ENCODE measurements around the gene GRM3.

GRM3 gene

GRCh38 chr7:86706406-86706805, 62.7 kb downstream of the GRM3 start:
- DNase-seq: no peak

GRCh38 chr7:86708031-86708680, 64.4 kb downstream of the GRM3 start:
- DNase-seq: no peak

DNA sequence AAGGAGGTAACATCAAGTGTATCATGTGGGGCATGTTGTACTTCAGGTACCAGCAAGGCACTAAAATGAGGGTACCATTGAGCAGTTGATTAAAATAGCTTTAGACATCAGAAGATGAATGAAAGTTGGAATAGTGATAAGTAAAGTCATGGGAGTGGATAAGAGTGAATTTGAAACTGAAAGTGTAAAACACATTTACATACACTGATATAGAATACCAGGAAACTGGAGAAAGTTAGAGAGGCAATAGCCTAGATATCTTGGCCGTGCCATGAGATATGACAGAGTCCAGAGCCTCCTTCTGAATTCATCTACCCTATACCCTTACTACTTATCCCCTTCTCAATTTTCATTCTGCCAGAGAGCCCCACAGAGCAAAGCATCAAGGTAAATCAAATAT, 76.6 kb downstream of the GRM3 start:
- no peak for DNase-seq

GRCh38 chr7:86733783-86734182, 90.1 kb downstream of the GRM3 start:
- no peak for DNase-seq

- no peak for DNase-seq
These were observed 101.5 kb downstream of the GRM3 start for GRCh38 chr7:86745013-86745745.

GRCh38 chr7:86747698-86748097, 104.0 kb downstream of the GRM3 start:
- DNase-seq: no peak

GRCh38 chr7:86748201-86748600, 104.5 kb downstream of the GRM3 start:
- no peak for DNase-seq

- DNase-seq: no peak
These were observed 105.4 kb downstream of the GRM3 start for GRCh38 chr7:86748843-86749719.

DNA sequence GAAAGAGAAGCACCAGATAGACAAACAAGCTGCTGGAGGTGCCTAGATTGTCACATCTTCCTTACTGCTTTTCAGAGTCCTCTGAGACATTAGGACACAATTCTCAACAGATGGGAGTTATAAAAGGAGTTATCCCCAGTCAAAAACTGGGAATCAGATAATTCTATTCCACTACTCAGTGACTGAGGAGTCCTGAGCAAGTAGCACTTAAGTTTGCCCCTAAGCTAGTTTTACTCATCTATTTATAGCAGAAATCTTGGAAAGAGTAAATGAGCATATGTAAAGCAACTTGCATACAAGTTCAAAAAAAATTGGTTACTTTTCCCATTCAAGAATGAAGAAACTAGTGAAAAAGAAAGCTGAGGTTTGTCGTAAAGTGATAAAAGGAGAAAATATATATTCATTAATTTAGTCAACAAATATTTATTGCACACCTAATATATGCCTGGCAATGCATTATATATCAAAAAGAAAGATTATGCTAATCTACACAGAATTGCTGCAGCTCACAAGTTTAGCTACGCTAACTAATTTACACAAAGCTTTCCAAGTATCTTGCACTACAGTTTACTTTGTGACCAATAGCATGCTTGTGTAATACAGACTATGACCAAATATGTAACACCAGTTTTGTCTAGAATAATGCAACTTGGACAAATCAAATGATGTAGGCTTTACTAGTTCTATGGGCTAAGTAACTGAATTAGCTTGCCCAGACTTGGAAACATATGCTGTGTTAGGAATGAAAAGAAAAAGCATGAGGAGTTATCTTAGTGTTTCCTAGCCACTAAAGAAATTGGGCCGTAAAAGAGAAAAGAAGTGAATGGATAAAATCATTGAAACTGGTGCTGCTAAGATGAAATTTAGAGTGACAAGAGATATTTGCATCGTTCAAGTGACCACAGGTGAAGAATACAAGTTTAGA, 106.3 kb downstream of the GRM3 start:
- DNase-seq: no peak

GRCh38 chr7:86760236-86760635, 116.5 kb downstream of the GRM3 start:
- DNase-seq: no peak

DNA sequence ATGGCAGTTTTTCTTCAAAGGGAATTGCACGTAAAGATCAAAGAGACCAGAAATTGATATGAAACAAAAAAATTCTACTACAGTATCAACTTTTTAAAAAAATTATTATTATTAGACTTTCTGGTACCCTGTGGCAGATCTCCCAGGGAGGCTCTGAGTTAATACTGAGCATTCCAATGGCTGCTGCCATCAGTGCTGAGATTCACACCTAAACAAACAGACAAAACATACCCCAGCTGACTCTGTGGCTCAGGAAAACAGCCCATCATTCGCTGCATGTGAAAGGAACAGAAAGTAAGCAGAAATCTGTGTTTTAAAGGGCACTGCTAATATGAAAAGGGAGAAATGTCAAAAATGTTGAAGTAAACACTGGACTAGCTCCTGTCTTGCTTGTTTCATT, 118.4 kb downstream of the GRM3 start:
- DNase-seq: no peak

DNA sequence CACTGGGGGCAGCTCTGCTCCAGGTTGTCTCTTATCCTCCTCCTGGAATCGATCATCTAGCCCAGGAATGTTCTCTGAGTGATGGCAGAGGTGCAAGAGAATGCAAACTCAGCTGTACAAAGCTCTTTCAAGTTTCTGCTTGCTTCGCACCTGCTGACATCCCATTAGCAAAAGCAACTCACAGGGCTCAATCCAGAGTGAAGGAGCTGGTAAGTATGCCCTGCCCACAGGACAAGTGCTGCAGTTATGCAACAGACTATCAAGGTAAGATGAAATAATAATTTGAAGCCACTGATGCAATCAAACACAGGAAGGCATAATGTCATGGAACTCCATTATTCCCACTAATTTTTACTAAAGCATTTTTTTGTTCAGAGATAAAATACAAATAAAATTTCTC, 122.2 kb downstream of the GRM3 start:
- DNase-seq: no peak

DNA sequence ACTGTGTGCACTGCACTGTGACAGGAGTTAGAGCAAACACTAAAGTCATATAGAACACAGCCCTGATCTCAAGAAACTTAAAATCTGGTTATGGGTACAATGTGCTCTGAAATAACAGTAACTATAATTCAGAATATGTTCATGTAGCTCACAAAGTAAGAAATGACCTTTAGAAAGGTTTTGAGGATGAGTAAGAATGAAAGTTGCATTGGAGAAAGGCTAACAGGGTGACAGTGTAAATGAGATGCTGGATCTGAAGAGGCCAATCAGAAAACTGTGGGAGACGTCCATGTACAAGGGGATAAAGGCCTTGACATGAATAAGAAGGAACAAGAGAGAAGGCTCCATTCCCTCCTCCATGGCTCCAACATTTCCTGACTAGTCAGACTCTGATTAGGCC, 124.7 kb downstream of the GRM3 start:
- DNase-seq: no peak

GRCh38 chr7:86768967-86769760, 125.5 kb downstream of the GRM3 start:
- DNase-seq: no peak

DNA sequence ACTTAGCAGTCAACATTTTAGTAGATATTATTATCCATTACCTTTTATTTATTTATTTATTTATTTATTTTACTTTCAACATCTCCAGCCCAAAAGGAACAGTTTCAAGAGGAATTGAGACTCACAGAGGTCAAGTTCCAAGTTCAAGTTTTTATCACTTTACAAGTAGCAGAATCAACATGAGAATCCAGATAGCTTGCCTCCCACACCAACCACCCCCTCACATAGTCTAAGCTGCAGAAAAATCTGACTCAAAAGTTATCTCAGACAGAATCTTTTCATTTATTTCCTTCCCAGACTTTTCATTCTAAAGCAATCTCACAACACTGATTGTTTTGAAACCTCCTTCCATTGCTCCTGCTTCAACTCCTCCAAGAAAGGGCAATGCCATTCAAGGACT, 129.6 kb downstream of the GRM3 start:
- no peak for DNase-seq

- DNase-seq: no peak
These were observed 131.5 kb downstream of the GRM3 start for GRCh38 chr7:86775203-86775602.

DNA sequence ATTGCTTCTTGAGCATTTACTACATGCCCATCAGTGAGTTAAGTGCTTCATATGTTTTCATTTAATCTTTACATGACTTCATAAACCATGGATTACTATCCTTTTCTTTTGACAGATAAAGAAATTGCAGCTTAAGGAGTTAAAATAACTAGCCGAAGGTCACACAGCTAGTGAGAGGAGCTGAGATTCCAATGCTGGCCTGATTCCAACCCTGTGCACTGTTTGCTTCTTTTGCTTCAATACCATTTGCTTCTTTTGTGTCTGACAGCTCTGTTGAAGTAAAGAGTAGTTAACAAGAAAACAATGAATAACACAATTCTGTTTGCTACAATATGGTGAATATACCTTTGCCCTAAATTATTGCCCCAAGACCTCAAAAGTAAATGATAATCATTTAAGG, 132.4 kb downstream of the GRM3 start:
- DNase-seq: no peak

- DNase-seq: no peak
These were observed 134.6 kb downstream of the GRM3 start for GRCh38 chr7:86778271-86778670.

- no peak for DNase-seq
These were observed 141.1 kb downstream of the GRM3 start for GRCh38 chr7:86784765-86785164.

DNA sequence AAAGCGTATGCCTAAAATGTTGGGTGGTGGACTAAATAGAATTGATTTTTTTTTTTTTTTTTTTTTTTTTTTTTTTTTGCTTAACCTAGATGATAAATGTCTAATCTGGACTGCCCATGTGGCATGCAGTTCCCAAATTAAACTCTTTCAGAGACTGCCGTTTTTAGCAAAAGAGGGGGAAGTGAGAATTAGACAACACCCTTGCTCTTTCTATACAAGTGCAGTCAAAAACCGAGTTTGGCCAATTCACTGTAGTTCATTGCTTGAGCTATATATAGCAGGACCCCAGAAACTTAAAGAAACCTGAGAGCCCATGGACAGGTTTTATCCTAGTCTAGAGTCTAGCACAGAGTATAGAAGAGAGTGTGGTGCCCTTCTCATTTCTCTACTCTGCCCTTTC, 141.9 kb downstream of the GRM3 start:
- no peak for DNase-seq

- DNase-seq: no peak
These were observed 142.7 kb downstream of the GRM3 start for GRCh38 chr7:86786376-86786775.

DNA sequence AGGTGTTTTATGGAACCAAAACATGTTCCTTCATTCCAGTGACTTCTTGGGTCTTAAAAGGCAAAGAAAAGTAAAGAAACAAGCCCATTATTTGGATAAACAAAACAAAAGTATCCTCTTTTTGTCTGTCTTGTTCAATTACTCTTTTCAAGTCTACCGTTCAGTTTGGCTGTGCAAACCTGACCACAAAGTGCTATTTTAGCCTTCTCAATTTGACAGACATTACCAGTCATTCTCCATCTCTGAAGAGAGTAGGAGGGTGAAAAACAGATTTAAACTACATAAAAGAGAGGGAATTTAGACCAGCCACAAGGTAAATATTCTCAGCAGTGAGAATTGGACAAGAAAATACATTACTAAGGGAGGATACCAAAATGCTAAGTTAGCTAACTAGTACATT, 145.2 kb downstream of the GRM3 start:
- DNase-seq: no peak
